Right lobe of liver (tissue), 4 donors: ENCODE data around the gene OBSCN.

Experiments
- CTCF ChIP-seq, 4 donors: fragments of 200-600 bp in 3 of 4; fragments of 450-650 bp in 1 of 4; IDR thresholded peaks; one replicate each; pipeline versions ENCODE4 v1.5.1 to v1.8.0; 2016 to 2022; ENCODE audit warnings: antibody characterized with exemption in 4 of 4, mild to moderate bottlenecking in 2 of 4
- POLR2A ChIP-seq: fragments of 450-650 bp; IDR thresholded peaks from one replicate; pipeline ENCODE4 v1.6.1; 2017; ENCODE audit warnings: antibody characterized with exemption, mild to moderate bottlenecking
- donor health status: DM: no; HTN: no; CAD: no.
- donor health status: DM: no; HTN: no; CAD: no.
- donor health status: DM: no; HTN: yes; CAD: no.

GRCh38 chr1:228410671-228411070 is 202.8 kb downstream of the OBSCN start:
- TF ChIP-seq POLR2A: no peak
- TF ChIP-seq CTCF (IDR thresholded peaks at IDR 0.05): no peak
